Breast epithelium (tissue), 4 donors: ENCODE data around the gene OXSR1. TPM values are rescaled to one million over a fixed set of nuclear protein-coding genes. Genes with fewer than 3 reads are reported as not detected.

ENCODE experiments used
- DNase-seq, 2 donors: peaks; one replicate each; pipeline ENCODE4 v3.0.0-alpha.2; 2019; ENCODE audit warnings: low spot score in 2 of 2
- H3K27ac ChIP-seq, 2 donors: fragments of 200-600 bp; sonication (generic) in 1 of 2; one replicate each; pipeline ENCODE4 v1.5.1; 2016 to 2019; ENCODE audit warnings: mild to moderate bottlenecking in 1 of 2
- H3K27me3 ChIP-seq, 2 donors: fragments of 200-600 bp; sonication (generic) in 1 of 2; one replicate each; pipeline versions ENCODE4 v1.5.1 to v1.6.0; 2017 to 2019; ENCODE audit warnings: control low read depth in 1 of 2, mild to moderate bottlenecking in 1 of 2
- H3K36me3 ChIP-seq: fragments of 200-600 bp; one replicate; pipeline ENCODE4 v1.5.1; 2019
- H3K4me1 ChIP-seq, 2 donors: fragments of 200-600 bp; sonication (generic); one replicate each; pipeline ENCODE4 v1.5.1; 2016 to 2019; ENCODE audit warnings: control low read depth in 1 of 2
- H3K4me3 ChIP-seq, 3 donors: fragments of 200-600 bp; sonication (generic); 1 replicate in 2 of 3; 2 replicates in 1 of 3; pipeline ENCODE4 v1.5.1; 2016 to 2019; ENCODE audit warnings: mild to moderate bottlenecking in 3 of 3, moderate library complexity in 2 of 3
- H3K9me3 ChIP-seq, 2 donors: fragments of 200-600 bp; sonication (generic) in 1 of 2; one replicate each; pipeline ENCODE4 v1.5.1; 2016 to 2019; ENCODE audit warnings: control low read depth in 1 of 2
- POLR2A ChIP-seq: fragments of 450-650 bp; IDR thresholded peaks from one replicate; pipeline ENCODE4 v1.6.1; 2016; ENCODE audit warnings: antibody characterized with exemption, mild to moderate bottlenecking, moderate library complexity
- POLR2AphosphoS5 ChIP-seq, 3 donors: sonication (generic); formaldehyde crosslinking; IDR thresholded peaks; one replicate each; pipeline ENCODE4 v1.6.1; 2017; ENCODE audit warnings: antibody characterized with exemption in 3 of 3
- intact Hi-C: fragments of 100-400 bp; cut with DNase I; formaldehyde crosslinking; loops from one replicate; pipeline ENCODE4 v1.15.1; 2023; ENCODE audit warnings: low total_unique reads
- total RNA-seq, 3 donors: library from RNA; depleted of rRNA; stranded (reverse); fragments of >200 nt; gene quantifications; one replicate each; pipeline ENCODE4 v1.1.0, GENCODE V29; 2016
- TF ChIP-seq, protein P1 (sequence below), 3 donors: fragments of 450-650 bp; IDR thresholded peaks; one replicate each; pipeline ENCODE4 v1.5.1; 2016 to 2017; ENCODE audit warnings: antibody characterized with exemption in 3 of 3, mild to moderate bottlenecking in 3 of 3, moderate library complexity in 3 of 3

OXSR1 gene
- total RNA-seq, 3 donors from 2014 or later = 29.0 to 41.6 (median 33.1) TPM

DNA sequence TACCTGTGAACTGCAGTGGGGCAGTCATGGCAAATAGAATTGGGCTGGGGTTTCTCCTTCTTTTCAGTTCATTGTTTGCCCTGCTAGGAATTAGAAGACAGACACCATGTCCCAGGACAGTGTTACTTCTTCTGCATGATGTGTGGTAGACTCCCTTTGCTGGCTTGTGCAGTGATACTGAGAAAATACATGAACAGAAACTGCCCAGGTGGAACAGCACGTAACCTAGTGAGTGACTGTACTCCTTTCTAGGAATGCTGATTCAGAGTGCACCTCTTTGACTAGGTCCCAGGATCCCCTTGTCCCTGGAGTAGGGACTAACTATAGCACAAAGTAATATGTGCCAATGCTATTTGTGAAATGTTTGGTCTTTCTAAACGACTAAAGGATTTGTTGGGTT lies 89.5 kb downstream of the OXSR1 start:
- no peak overlapping the region for H3K4me3 ChIP-seq
- intact Hi-C loops = no loop called here
- H3K27ac ChIP-seq = no peak overlapping the region
- no peaks in the 10 kb centered on the region for H3K27me3 ChIP-seq
- DNase-seq = no peak
- H3K36me3 ChIP-seq = peaks cover 6% of the 10 kb centered on the region
- TF ChIP-seq POLR2AphosphoS5 (IDR thresholded peaks at IDR 0.05) = no peak
- TF ChIP-seq, protein P1, sequence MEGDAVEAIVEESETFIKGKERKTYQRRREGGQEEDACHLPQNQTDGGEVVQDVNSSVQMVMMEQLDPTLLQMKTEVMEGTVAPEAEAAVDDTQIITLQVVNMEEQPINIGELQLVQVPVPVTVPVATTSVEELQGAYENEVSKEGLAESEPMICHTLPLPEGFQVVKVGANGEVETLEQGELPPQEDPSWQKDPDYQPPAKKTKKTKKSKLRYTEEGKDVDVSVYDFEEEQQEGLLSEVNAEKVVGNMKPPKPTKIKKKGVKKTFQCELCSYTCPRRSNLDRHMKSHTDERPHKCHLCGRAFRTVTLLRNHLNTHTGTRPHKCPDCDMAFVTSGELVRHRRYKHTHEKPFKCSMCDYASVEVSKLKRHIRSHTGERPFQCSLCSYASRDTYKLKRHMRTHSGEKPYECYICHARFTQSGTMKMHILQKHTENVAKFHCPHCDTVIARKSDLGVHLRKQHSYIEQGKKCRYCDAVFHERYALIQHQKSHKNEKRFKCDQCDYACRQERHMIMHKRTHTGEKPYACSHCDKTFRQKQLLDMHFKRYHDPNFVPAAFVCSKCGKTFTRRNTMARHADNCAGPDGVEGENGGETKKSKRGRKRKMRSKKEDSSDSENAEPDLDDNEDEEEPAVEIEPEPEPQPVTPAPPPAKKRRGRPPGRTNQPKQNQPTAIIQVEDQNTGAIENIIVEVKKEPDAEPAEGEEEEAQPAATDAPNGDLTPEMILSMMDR (IDR thresholded peaks at IDR 0.05) = no peak
- TF ChIP-seq POLR2A = no peak
- H3K4me1 ChIP-seq = no peaks in the 10 kb centered on the region
- no peaks in the 10 kb centered on the region for H3K9me3 ChIP-seq

DNA sequence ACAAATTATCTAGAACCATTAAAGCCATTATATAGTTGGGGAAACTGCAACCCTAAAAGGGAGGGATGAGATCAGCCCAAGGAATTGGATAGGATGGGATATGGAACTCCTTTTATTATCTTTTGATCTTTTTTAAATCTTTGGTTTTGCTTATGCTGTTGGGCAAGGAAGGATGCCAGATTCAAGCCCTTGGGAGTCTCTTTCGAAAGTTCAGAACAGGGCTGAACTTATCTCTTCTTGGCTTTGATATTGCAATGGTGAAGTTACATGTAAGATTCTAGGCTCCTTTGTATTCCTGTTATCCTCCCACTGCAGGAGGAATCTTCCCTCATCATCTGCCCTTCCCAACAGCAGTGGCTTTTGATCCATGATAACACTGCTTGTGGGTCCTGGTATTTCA lies 90.3 kb downstream of the OXSR1 start:
- Histone ChIP-seq H3K27me3 (no peaks in the 10 kb centered on the region), H3K4me3 (no peak overlapping the region), H3K27ac (no peak overlapping the region), H3K9me3 (no peaks in the 10 kb centered on the region), H3K36me3 (peaks cover 6% of the 10 kb centered on the region), H3K4me1 (no peaks in the 10 kb centered on the region)
- DNase-seq = no peak
- TF ChIP-seq POLR2A (no peak), POLR2AphosphoS5 (IDR thresholded peaks at IDR 0.05) (no peak)
- TF ChIP-seq, protein P1 (IDR thresholded peaks at IDR 0.05) = no peak
- intact Hi-C loops = no loop called here

DNA sequence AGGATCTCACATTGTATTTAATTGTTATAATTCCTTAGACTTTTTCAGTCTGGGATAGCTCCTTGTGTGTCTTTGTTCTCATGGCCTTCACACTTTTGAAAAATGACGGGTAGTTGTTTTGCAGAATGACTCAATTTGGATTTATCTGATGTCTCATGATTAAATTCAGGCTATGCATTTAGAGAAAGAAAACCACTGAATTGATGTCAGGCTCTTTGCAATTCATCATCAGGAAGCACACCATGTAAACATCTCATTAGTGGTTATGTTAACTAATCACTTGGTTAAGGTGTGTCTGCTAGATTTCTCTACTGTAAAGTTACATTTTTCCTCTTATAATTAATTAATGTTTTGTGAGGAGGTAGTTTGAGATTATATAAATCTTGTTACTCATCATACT lies 92.2 kb downstream of the OXSR1 start:
- Histone ChIP-seq H3K4me1 (no peaks in the 10 kb centered on the region), H3K9me3 (no peaks in the 10 kb centered on the region), H3K36me3 (peaks cover 6% of the 10 kb centered on the region), H3K27ac (no peak overlapping the region), H3K27me3 (no peaks in the 10 kb centered on the region), H3K4me3 (no peak overlapping the region)
- TF ChIP-seq POLR2A = no peak
- TF ChIP-seq POLR2AphosphoS5 (IDR thresholded peaks at IDR 0.05) = no peak
- TF ChIP-seq, protein P1 (IDR thresholded peaks at IDR 0.05) = no peak
- no peak for DNase-seq
- intact Hi-C loops = no loop called here

DNA sequence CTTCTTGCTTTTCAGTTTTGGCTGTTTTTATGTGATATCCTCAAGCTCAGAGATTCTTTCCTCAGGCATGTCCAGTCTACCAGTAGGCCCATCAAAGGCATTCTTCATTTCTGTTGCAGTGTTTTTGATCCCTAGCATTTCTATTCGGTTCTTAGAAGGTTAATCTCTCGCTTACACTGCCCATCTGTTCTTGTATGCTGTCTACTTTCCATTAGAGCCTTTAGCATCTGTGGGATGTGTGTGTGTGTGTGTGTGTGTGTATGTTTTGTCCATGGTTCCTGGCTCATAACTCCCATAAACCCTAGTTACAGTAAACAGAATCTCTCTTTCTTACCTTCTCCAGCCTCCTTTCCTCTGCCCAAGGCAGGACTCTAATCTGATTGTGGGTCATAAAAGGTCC lies 95.1 kb downstream of the OXSR1 start:
- Histone ChIP-seq H3K27me3 (no peaks in the 10 kb centered on the region), H3K4me1 (no peaks in the 10 kb centered on the region), H3K36me3 (no peaks in the 10 kb centered on the region), H3K4me3 (no peak overlapping the region), H3K9me3 (no peaks in the 10 kb centered on the region), H3K27ac (no peak overlapping the region)
- intact Hi-C loops = no loop called here
- DNase-seq = no peak
- TF ChIP-seq POLR2AphosphoS5 (IDR thresholded peaks at IDR 0.05) = no peak
- TF ChIP-seq, protein P1 (IDR thresholded peaks at IDR 0.05) = no peak
- no peak for TF ChIP-seq POLR2A

DNA sequence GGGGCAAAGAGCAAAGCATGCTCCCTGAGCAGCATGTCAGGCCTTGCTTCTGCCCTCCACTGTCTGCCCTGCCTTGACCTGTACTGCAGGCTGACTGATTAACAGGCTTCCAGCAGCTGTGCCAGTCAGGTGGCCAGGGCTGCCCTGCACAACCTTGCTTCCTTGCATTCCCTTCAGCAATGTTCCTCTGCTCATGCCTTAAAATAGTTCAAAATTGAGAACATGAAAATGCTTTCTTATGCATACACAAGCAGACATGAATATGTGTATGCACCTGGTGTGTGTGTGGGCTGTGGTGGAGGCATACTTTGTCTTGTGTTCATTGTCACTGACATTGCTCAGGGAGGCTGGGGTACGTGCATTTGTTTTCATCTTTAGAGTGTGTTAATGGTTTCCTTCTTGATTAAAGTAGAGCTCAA lies 99.0 kb downstream of the OXSR1 start:
- intact Hi-C loops = no loop called here
- Histone ChIP-seq H3K9me3 (no peaks in the 10 kb centered on the region), H3K27ac (no peak overlapping the region), H3K4me1 (no peaks in the 10 kb centered on the region), H3K36me3 (no peaks in the 10 kb centered on the region), H3K27me3 (no peaks in the 10 kb centered on the region), H3K4me3 (no peak overlapping the region)
- TF ChIP-seq POLR2AphosphoS5 (IDR thresholded peaks at IDR 0.05) (no peak), POLR2A (no peak)
- TF ChIP-seq, protein P1 (IDR thresholded peaks at IDR 0.05) = no peak
- DNase-seq = no peak
